GM23338 (cell line): ENCODE results near the gene FGFR2. TPM values are rescaled to one million over a fixed set of nuclear protein-coding genes. Genes with fewer than 3 reads are reported as not detected.

ENCODE experiments used
- ATAC-seq: fragments of 200-7000 bp; cut with Tn5 transposase; 3 replicates; pipeline ENCODE4 v1.9.1; 2020
- DNase-seq: peaks from one replicate; pipeline ENCODE4 v3.0.0-alpha.2; 2015; ENCODE audit warnings: low spot score
- H2AFZ ChIP-seq: fragments of 200-600 bp; sonication (generic); 2 replicates; pipeline ENCODE4 v1.8.0; 2016; ENCODE audit warnings: antibody characterized with exemption, mild to moderate bottlenecking, moderate library complexity
- H3F3A ChIP-seq: fragments of 200-600 bp; sonication (generic); replicated peaks from 2 replicates; pipeline ENCODE4 v1.8.0; 2017; ENCODE audit warnings: antibody characterized with exemption, mixed run types, low read depth
- H3K27ac ChIP-seq: fragments of 200-600 bp; sonication (generic); 2 replicates; pipeline ENCODE4 v1.6.1; 2016; ENCODE audit warnings: low read depth
- H3K27me3 ChIP-seq: fragments of 200-600 bp; sonication (generic); 2 replicates; pipeline ENCODE4 v1.8.0; 2016; ENCODE audit warnings: mild to moderate bottlenecking, mixed run types, moderate library complexity; ENCODE audit not compliant: insufficient read depth
- H3K36me3 ChIP-seq: fragments of 200-600 bp; sonication (generic); 2 replicates; pipeline ENCODE4 v1.8.0; 2016; ENCODE audit warnings: mild to moderate bottlenecking; ENCODE audit not compliant: insufficient read depth
- H3K4me1 ChIP-seq: fragments of 200-600 bp; sonication (generic); 2 replicates; pipeline ENCODE4 v1.8.0; 2016; ENCODE audit warnings: mild to moderate bottlenecking, moderate library complexity; ENCODE audit not compliant: insufficient read depth
- H3K4me2 ChIP-seq: fragments of 200-600 bp; sonication (generic); 2 replicates; pipeline ENCODE4 v1.7.1; 2017; ENCODE audit warnings: mixed run types
- H3K4me3 ChIP-seq: fragments of 200-600 bp; sonication (generic); 2 replicates; pipeline ENCODE4 v1.6.1; 2016; ENCODE audit warnings: mixed run types
- H3K79me2 ChIP-seq: fragments of 200-600 bp; sonication (generic); replicated peaks from 2 replicates; pipeline ENCODE4 v1.8.0; 2017; ENCODE audit warnings: mild to moderate bottlenecking; ENCODE audit not compliant: insufficient read depth
- H3K9me2 ChIP-seq: fragments of 200-600 bp; sonication (generic); 2 replicates; pipeline ENCODE4 v1.8.0; 2017; ENCODE audit not compliant: insufficient read depth
- H4K20me1 ChIP-seq: fragments of 200-600 bp; sonication (generic); replicated peaks from 2 replicates; pipeline ENCODE4 v1.8.0; 2017; ENCODE audit warnings: mild to moderate bottlenecking; ENCODE audit not compliant: insufficient read depth
- H3K27ac Mint-ChIP-seq: 2 replicates; pipeline ENCODE4 v1.8.0; 2020; ENCODE audit warnings: inconsistent platforms, mild to moderate bottlenecking, moderate library complexity, mixed read lengths
- H3K27me3 Mint-ChIP-seq: 3 replicates; pipeline ENCODE4 v1.8.0; 2022; ENCODE audit warnings: low read depth, mild to moderate bottlenecking, moderate library complexity, mixed read lengths, inconsistent platforms; ENCODE audit not compliant: insufficient read depth, poor library complexity
- H3K36me3 Mint-ChIP-seq: 3 replicates; pipeline ENCODE4 v1.8.0; 2021; ENCODE audit warnings: low read depth, mild to moderate bottlenecking, inconsistent platforms, moderate library complexity, mixed read lengths
- H3K4me1 Mint-ChIP-seq: 3 replicates; pipeline ENCODE4 v1.8.0; 2020; ENCODE audit warnings: mild to moderate bottlenecking, inconsistent platforms, mixed read lengths
- H3K4me3 Mint-ChIP-seq: 3 replicates; pipeline ENCODE4 v1.8.0; 2021; ENCODE audit warnings: moderate library complexity, mild to moderate bottlenecking, inconsistent platforms, mixed read lengths
- H3K9me3 Mint-ChIP-seq: 3 replicates; pipeline ENCODE4 v1.8.0; 2020; ENCODE audit warnings: moderate library complexity, mild to moderate bottlenecking, inconsistent platforms, mixed read lengths
- EZH2 ChIP-seq: fragments of 200-600 bp; sonication (generic); IDR thresholded peaks from one replicate; pipeline ENCODE4 v1.8.0; 2017; ENCODE audit warnings: antibody characterized with exemption, mild to moderate bottlenecking, low read depth; ENCODE audit not compliant: unreplicated experiment
- EZH2phosphoT487 ChIP-seq: fragments of 200-600 bp; sonication (generic); IDR thresholded peaks from one replicate; pipeline ENCODE4 v1.8.1; 2018; ENCODE audit warnings: antibody characterized with exemption; ENCODE audit not compliant: unreplicated experiment
- NANOG ChIP-seq: IDR thresholded peaks from 2 replicates; pipeline ENCODE4 v1.6.1; 2016; ENCODE audit warnings: antibody characterized with exemption, borderline replicate concordance
- STAT1 ChIP-seq: IDR thresholded peaks from one replicate; pipeline ENCODE4 v1.6.1; 2016; ENCODE audit warnings: antibody characterized with exemption; ENCODE audit not compliant: unreplicated experiment
- ZNF114 ChIP-seq: fragments of 250-450 bp; sonication (Bioruptor Pico); IDR thresholded peaks from 2 replicates; pipeline ENCODE4 v1.5.0; 2020; ENCODE audit warnings: mild to moderate bottlenecking, moderate library complexity
- ZNF331 ChIP-seq: fragments of 250-450 bp; sonication (Bioruptor Pico); IDR thresholded peaks from 2 replicates; pipeline ENCODE4 v1.5.0; 2020; ENCODE audit warnings: low read depth, mild to moderate bottlenecking, moderate library complexity
- ZNF462 ChIP-seq: fragments of 250-450 bp; sonication (Bioruptor Pico); IDR thresholded peaks from 2 replicates; pipeline ENCODE4 v1.5.0; 2020; ENCODE audit warnings: mild to moderate bottlenecking, moderate library complexity
- polyA plus RNA-seq: library from polyadenylated mRNA; unstranded; fragments of >200 nt; fragmentation: Nextera tagmentation; extraction: Ambion mirVana; gene quantifications from 2 replicates; pipeline ENCODE4 v1.2.1, GENCODE V29; 2016
- total RNA-seq: library from RNA; depleted of rRNA; stranded (reverse); fragments of >200 nt; shearing (Covaris generic); gene quantifications from 2 replicates; pipeline ENCODE4 v1.2.3, GENCODE V29; 2014

FGFR2 gene
- total and polyA plus RNA-seq, 2 experiments from 2014 or later: 31.1 to 106 TPM

GRCh38 chr10:121454781-121455180, 143.5 kb downstream of the FGFR2 start:
- Mint-ChIP-seq H3K4me1 (peaks cover 13% of the 10 kb centered on the region), H3K4me3 (no peak overlapping the region), H3K36me3 (no peaks in the 10 kb centered on the region; the same call in 2 of the 3 replicates), H3K27ac (no peak overlapping the region), H3K27me3 (peaks cover 7% of the 10 kb centered on the region), H3K9me3 (no peaks in the 10 kb centered on the region)
- no peaks in the 10 kb centered on the region for H3K27me3 ChIP-seq
- TF ChIP-seq EZH2phosphoT487 (no peak), ZNF114 (CRISPR knock-in tag) (no peak), ZNF331 (CRISPR knock-in tag) (no peak), NANOG (no peak), EZH2 (no peak), ZNF462 (CRISPR knock-in tag) (no peak)
- no peak for DNase-seq
- no peak for ATAC-seq
- H3K36me3 ChIP-seq: no peaks in the 10 kb centered on the region
- H3K27ac ChIP-seq: no peak overlapping the region
- H4K20me1 ChIP-seq: no peaks in the 10 kb centered on the region
- H2AFZ ChIP-seq: no peak overlapping the region
- H3K4me1 ChIP-seq: 0 out of 2 replicates have a peak, but pooled peaks cover 6% of the 10 kb centered on the region
- no peaks in the 10 kb centered on the region for H3F3A ChIP-seq
- H3K79me2 ChIP-seq: no peaks in the 10 kb centered on the region
- no peak overlapping the region for H3K4me2 ChIP-seq
- no peak overlapping the region for H3K4me3 ChIP-seq
- peaks cover 6% of the 10 kb centered on the region; the same call in 1 of the 2 replicates for H3K9me2 ChIP-seq

DNA sequence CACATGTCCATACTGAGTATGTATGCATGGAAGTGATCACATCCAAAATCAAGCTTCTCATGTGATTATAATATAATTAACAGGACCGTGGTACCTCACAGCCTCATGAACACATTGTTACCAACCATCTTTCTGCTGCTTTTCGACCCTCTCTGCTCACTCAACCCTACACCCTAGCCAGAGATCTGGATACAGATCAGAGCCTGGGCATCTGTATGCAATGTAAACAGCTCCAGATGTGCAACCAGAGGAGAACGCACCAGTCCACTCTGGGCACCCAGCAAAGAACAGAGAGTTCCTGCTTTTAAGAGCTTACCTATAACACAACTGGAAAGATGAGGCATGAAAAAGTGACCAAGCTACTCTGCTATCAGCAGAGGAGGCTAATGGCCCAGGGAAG, 145.1 kb downstream of the FGFR2 start:
- H3K4me1 Mint-ChIP-seq: no peaks in the 10 kb centered on the region

More for the DNA sequence above, 145.1 kb downstream of the FGFR2 start:
- Histone ChIP-seq H2AFZ (no peak overlapping the region), H3K36me3 (no peaks in the 10 kb centered on the region), H3K79me2 (no peaks in the 10 kb centered on the region), H3K27me3 (no peaks in the 10 kb centered on the region), H3F3A (no peaks in the 10 kb centered on the region), H4K20me1 (no peaks in the 10 kb centered on the region), H3K4me1 (no peaks in the 10 kb centered on the region), H3K4me3 (no peak overlapping the region), H3K27ac (no peak overlapping the region), H3K9me2 (peaks cover 6% of the 10 kb centered on the region; the same call in 1 of the 2 replicates), H3K4me2 (no peak overlapping the region)
- no peaks in the 10 kb centered on the region for H3K36me3 Mint-ChIP-seq
- H3K27ac Mint-ChIP-seq: no peak overlapping the region
- ATAC-seq (no peak), DNase-seq (no peak)
- TF ChIP-seq NANOG (no peak), STAT1 (no peak)
- no peaks in the 10 kb centered on the region for H3K27me3 Mint-ChIP-seq
- no peaks in the 10 kb centered on the region for H3K9me3 Mint-ChIP-seq
- H3K4me3 Mint-ChIP-seq: no peak overlapping the region
